C4-2B (cell line): ENCODE measurements around the gene ALDH8A1.

Experiments
- ZFX ChIP-seq: fragments of 450-650 bp; IDR thresholded peaks from 2 replicates; pipeline ENCODE4 v1.6.1; 2017
- TF ChIP-seq, protein P1 (sequence below): fragments of 450-650 bp; conservative IDR thresholded peaks from 2 replicates; pipeline ENCODE4 v1.5.1; 2017; ENCODE audit warnings: mild to moderate bottlenecking

DNA sequence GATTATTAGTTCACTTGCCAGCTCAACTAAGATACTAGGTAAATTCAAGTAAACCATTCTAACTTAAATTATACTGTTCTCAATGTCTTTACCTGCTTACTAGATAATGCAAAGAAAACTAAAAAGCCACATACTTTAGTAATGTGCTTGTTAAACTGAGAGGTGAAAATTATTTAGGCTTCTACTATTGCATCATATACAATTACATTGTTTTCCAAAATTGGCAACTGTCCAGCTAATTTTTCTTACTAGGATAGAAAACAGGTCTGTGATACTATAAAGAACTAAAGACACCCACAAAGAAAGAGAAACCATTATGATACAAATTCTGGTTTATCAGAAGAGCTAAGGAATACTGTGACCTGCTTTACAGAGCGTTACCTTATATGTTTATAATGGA lies 45.6 kb upstream of the ALDH8A1 start:
- TF ChIP-seq, protein P1, sequence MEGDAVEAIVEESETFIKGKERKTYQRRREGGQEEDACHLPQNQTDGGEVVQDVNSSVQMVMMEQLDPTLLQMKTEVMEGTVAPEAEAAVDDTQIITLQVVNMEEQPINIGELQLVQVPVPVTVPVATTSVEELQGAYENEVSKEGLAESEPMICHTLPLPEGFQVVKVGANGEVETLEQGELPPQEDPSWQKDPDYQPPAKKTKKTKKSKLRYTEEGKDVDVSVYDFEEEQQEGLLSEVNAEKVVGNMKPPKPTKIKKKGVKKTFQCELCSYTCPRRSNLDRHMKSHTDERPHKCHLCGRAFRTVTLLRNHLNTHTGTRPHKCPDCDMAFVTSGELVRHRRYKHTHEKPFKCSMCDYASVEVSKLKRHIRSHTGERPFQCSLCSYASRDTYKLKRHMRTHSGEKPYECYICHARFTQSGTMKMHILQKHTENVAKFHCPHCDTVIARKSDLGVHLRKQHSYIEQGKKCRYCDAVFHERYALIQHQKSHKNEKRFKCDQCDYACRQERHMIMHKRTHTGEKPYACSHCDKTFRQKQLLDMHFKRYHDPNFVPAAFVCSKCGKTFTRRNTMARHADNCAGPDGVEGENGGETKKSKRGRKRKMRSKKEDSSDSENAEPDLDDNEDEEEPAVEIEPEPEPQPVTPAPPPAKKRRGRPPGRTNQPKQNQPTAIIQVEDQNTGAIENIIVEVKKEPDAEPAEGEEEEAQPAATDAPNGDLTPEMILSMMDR: no peak
- TF ChIP-seq ZFX: no peak
